Heart right ventricle (tissue), 16 donors: ENCODE measurements around the gene TMEM31. TPM values are rescaled to one million over a fixed set of nuclear protein-coding genes. Genes with fewer than 3 reads are reported as not detected.

Source experiments
- ATAC-seq, 8 donors: fragments of 200-7000 bp; cut with Tn5 transposase; one replicate each; pipeline ENCODE4 v1.9.1; 2020; ENCODE audit warnings: mild to moderate bottlenecking in 8 of 8, moderate library complexity in 8 of 8, moderate number of reproducible peaks in 1 of 8
- DNase-seq, 2 donors: peaks; one replicate each; pipeline ENCODE4 v3.0.0-alpha.2; 2020
- H3K27ac ChIP-seq, 10 donors: fragments of 200-600 bp; sonication (generic) in 2 of 10; one replicate each; pipeline versions ENCODE4 v1.5.0 to v1.8.0; 2020 to 2022; ENCODE audit warnings: mild to moderate bottlenecking in 3 of 10
- H3K27me3 ChIP-seq, 7 donors: fragments of 200-600 bp; one replicate each; pipeline ENCODE4 v1.8.0; 2021 to 2022; ENCODE audit warnings: mild to moderate bottlenecking in 2 of 7
- H3K36me3 ChIP-seq, 9 donors: fragments of 200-600 bp; sonication (generic) in 1 of 9; one replicate each; pipeline versions ENCODE4 v1.5.0 to v1.8.0; 2020 to 2022; ENCODE audit warnings: mild to moderate bottlenecking in 2 of 9
- H3K4me1 ChIP-seq, 9 donors: fragments of 200-600 bp; sonication (generic) in 1 of 9; one replicate each; pipeline versions ENCODE4 v1.5.0 to v1.8.0; 2020 to 2022; ENCODE audit warnings: mild to moderate bottlenecking in 4 of 9
- H3K4me3 ChIP-seq, 10 donors: fragments of 200-600 bp; sonication (generic) in 2 of 10; one replicate each; pipeline versions ENCODE4 v1.5.0 to v1.8.0; 2020 to 2022; ENCODE audit warnings: mild to moderate bottlenecking in 7 of 10, moderate library complexity in 2 of 10
- H3K9me3 ChIP-seq, 11 donors: fragments of 200-600 bp in 10 of 11; sonication (generic) in 2 of 11; one replicate each; pipeline versions ENCODE4 v1.5.0 to v1.8.0; 2013 to 2022; ENCODE audit warnings: mild to moderate bottlenecking in 2 of 11, control low read depth in 1 of 11, moderate library complexity in 1 of 11
- WGBS, 2 donors: extraction: QIAGEN DNeasy Blood & Tissue Kit; methylation state at CpG; one replicate each; pipeline ENCODE4 v1.1.7; 2013; ENCODE audit warnings: inconsistent platforms in 1 of 2; 5-methylcytosine and 5-hydroxymethylcytosine counted together
- intact Hi-C, 10 donors: fragments of 100-400 bp; cut with DNase I; formaldehyde crosslinking; loops; one replicate each; pipeline versions ENCODE4 v1.11.1 to v1.14.2; 2022
- polyA plus RNA-seq, 2 donors: library from polyadenylated mRNA; stranded (reverse); fragments of 200-250 nt; gene quantifications; one replicate each; pipeline ENCODE4 v1.2.3, GENCODE V29; 2013
- total RNA-seq, 10 donors: library from RNA; stranded (reverse); fragmentation: NEBNext Ultra II Directional in 3 of 10; extraction: Animal tissue kit (Norgen Biotek cat#: 25700) in 3 of 10; gene quantifications; one replicate each; pipeline versions ENCODE4 v1.2.1 to v1.2.4, GENCODE V29; 2021 to 2023
- TF ChIP-seq, protein P1 (sequence below), 9 donors: fragments of 200-600 bp; sonication (generic) in 2 of 9; IDR thresholded peaks; one replicate each; pipeline versions ENCODE4 v1.5.0 to v1.8.0; 2021 to 2022; ENCODE audit warnings: antibody characterized with exemption in 9 of 9, mild to moderate bottlenecking in 5 of 9, moderate library complexity in 1 of 9
- donor health status: Arrhythmogenic right ventricular cardiomyopathy.
- donor health status: ischemic (EF 13 %, LVEDD 7.1; RV severe dilation, severe dysfunction).
- donor health status: healthy with polysubstance abuse.
- donor health status: DM: no; HTN: yes; CAD: no.
- donor health status: DM: no; HTN: no; CAD: no.
- donor health status: ischemic (EF 25% LVEDD 6.9; RV normal size, moderate dysfunction).
- donor health status: ischemic (EF 25% LVEDD 5.7; RV mildly dilated, moderate dysfunction).
- donor health status: healthy.
- donor health status: DM: yes; HTN: yes; CAD: no.
- donor health status: Ischemic cardiomyopathy.
- donor health status: ischemic (EF 35%, LVEDD 5.7; RV mildly dilated, moderate dysfunction).
- donor health status: nonischemic (EF 11% LVEDD 7.7; RV severe dilation, severe dysfunction).
- donor health status: DM: yes; HTN: yes; CAD: no.
- donor health status: PGD.
- donor health status: ischemic (EF 29% LVEDD 5.4; RV normal size, mild dysfunction).
- donor health status: nonischemic (EF 23%, LVEDD 6.1; RV moderate dilation, normal function).

Gene TMEM31
- total and polyA plus RNA-seq, 12 donors: 0.07 to 0.42 TPM; not detected in 10

DNA sequence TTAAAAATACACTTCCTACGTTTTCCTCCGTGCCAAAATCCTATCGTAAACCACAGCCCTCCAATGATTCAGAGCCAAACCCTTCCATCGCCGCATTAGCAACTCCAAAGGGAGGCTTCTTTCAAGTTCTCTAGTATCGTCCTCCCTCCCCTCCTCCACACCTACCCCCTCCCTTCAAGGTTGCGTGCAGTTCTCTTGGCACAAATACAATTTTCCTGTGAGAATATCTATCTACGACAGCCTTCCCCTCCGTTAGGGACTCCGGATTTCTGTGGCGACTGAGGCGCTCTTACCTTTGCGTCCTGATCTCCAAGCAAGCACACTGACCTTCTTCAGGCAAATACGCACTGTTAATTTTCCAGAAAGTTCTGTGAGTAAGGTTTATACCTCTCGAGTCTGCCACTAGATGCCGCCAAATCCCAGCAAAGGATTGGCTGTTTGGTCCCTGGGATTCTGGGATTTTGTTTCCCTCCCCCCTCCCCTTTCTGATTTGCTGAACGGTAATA is 23.0 kb upstream of the TMEM31 start:
- WGBS, 2 donors: 0% methylated on average over 15 to 17 of the region's 17 CpGs
- DNase-seq: peak; percentile 28 to 82
- H3K36me3 ChIP-seq: peaks cover 0 to 34% (median 0%) of the 10 kb centered on the region in 9 donors

DNA sequence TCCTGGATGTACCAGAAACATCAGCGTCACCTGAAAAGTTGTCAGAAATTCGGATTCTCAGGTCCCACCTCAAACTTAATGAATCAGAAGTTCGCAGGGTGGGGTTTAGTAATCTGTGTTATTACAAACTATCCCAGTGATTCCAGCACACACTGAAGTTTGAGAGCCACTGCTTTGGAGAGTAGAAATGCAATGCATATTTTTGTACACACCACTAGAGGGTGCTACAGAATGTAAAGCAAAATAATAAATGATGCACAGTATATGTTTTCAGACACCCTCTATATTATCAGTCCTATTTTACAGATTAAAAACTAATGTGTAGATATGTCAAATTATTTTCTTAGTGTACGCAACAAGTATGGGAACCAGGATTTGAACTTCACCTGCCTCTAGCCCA is 21.8 kb upstream of the TMEM31 start:
- ATAC-seq (no peak), DNase-seq (no peak)
- H3K27me3 ChIP-seq: peaks cover 0 to 31% (median 0%) of the 10 kb centered on the region in 7 donors
- TF ChIP-seq, protein P1, sequence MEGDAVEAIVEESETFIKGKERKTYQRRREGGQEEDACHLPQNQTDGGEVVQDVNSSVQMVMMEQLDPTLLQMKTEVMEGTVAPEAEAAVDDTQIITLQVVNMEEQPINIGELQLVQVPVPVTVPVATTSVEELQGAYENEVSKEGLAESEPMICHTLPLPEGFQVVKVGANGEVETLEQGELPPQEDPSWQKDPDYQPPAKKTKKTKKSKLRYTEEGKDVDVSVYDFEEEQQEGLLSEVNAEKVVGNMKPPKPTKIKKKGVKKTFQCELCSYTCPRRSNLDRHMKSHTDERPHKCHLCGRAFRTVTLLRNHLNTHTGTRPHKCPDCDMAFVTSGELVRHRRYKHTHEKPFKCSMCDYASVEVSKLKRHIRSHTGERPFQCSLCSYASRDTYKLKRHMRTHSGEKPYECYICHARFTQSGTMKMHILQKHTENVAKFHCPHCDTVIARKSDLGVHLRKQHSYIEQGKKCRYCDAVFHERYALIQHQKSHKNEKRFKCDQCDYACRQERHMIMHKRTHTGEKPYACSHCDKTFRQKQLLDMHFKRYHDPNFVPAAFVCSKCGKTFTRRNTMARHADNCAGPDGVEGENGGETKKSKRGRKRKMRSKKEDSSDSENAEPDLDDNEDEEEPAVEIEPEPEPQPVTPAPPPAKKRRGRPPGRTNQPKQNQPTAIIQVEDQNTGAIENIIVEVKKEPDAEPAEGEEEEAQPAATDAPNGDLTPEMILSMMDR (IDR thresholded peaks at IDR 0.05): peak; percentile 46 to 77 (median 64)
- H3K4me3 ChIP-seq: no peak overlapping the region
- H3K27ac ChIP-seq: peak overlapping the region in 3 of 10 donors; percentile 94 to 99 (median 98)
- H3K4me1 ChIP-seq: peaks cover 0 to 27% (median 10%) of the 10 kb centered on the region in 9 donors
- intact Hi-C loops: loop anchor here in 5 of 10 donors (2.0 to 10.0 kb wide), 8 partner anchors 54 to 468 kb away; partner anchors contain the start of genes TCEAL1 (in 2 of the 5) and SLC25A53 (in 1 of the 5)
- peaks cover 0 to 6% (median 0%) of the 10 kb centered on the region in 11 donors for H3K9me3 ChIP-seq
- H3K36me3 ChIP-seq: peaks cover 0 to 22% (median 0%) of the 10 kb centered on the region in 9 donors
- WGBS, 2 donors: 33 to 35% methylated on average over 4 of the region's 4 CpGs

More for the DNA sequence above, 23.0 kb upstream of the TMEM31 start:
- intact Hi-C loops: loop anchor here in 5 of 10 donors (2.0 to 10.0 kb wide), 8 partner anchors 53 to 470 kb away; partner anchors contain the start of genes TCEAL1 (in 2 of the 5) and SLC25A53 (in 1 of the 5)
- Histone ChIP-seq H3K4me1 (peaks cover 0 to 33% (median 14%) of the 10 kb centered on the region in 9 donors), H3K4me3 (peak overlapping the region; percentile 44 to 77 (median 65)), H3K27me3 (peaks cover 0 to 31% (median 0%) of the 10 kb centered on the region in 7 donors), H3K9me3 (peaks cover 0 to 6% (median 0%) of the 10 kb centered on the region in 11 donors), H3K27ac (peak overlapping the region; percentile 76 to 99 (median 95))
- TF ChIP-seq, protein P1 (IDR thresholded peaks at IDR 0.05): peak in 8 of 9 donors; percentile 51 to 73 (median 62)
- peak; percentile 12 to 37 (median 28) for ATAC-seq

DNA sequence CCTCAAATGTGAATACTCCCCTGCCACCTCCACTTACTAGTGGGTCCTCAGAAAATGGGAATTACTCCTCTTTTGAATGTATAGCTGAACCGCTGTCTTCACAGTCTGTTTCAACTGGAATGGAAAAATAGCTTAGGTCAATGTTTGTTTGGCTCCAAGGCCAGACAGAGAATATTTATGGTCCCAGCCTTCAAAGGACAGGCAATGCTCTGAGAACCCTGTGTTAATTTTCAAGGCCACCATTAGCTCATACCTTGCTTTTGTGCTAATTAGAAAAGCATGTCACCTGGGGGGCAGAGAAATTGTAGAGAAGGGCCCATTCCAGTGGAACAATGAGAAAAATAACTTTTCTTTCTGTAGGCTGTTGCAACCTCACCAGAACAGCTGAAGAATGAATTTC is 19.6 kb upstream of the TMEM31 start:
- Histone ChIP-seq H3K36me3 (peaks cover 0 to 10% (median 0%) of the 10 kb centered on the region in 9 donors), H3K9me3 (peaks cover 0 to 6% (median 0%) of the 10 kb centered on the region in 11 donors), H3K4me1 (peaks cover 0 to 11% (median 0%) of the 10 kb centered on the region in 9 donors), H3K4me3 (no peak overlapping the region), H3K27ac (no peak overlapping the region), H3K27me3 (peaks cover 0 to 29% (median 0%) of the 10 kb centered on the region in 7 donors)
- 90 to 100% methylated on average over 1 of the region's 1 CpG for WGBS, 2 donors
- ATAC-seq (no peak), DNase-seq (no peak)
- intact Hi-C loops: loop anchor here in 4 of 10 donors (2.0 to 10.0 kb wide), 5 partner anchors 81 to 156 kb away; partner anchors contain the start of gene PLP1 (in 1 of the 4)
- TF ChIP-seq, protein P1 (IDR thresholded peaks at IDR 0.05): no peak

DNA sequence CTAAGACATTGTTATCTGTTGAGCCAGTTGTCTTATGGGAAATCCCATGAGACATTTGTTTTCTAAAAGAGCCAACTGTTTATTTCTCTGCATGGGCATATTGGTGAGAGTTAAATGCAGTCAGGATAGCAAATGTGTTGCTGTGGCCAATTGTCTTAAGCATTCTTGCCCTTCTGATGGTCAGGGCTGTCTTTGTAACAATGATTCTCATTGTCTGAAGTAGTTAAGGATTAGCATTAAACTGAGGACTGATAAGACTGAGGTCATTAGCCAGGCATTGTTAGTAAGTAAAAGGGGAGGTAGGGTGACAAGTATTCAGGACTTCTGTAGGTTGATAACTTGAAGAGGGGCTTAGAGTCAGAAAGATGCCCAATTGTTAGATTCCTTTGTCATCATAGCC is 13.0 kb upstream of the TMEM31 start:
- TF ChIP-seq, protein P1 (IDR thresholded peaks at IDR 0.05): no peak

More for the DNA sequence above, 13.0 kb upstream of the TMEM31 start:
- peaks cover 0 to 15% (median 0%) of the 10 kb centered on the region in 7 donors for H3K27me3 ChIP-seq
- H3K4me3 ChIP-seq: no peak overlapping the region
- no peak overlapping the region for H3K27ac ChIP-seq
- no peaks in the 10 kb centered on the region for H3K9me3 ChIP-seq
- ATAC-seq: no peak
- no peak for DNase-seq
- intact Hi-C loops: loop anchor here in 3 of 10 donors (10.0 kb wide), 3 partner anchors 77 to 163 kb away; partner anchors contain the start of gene PLP1 (in 1 of the 3)
- no peaks in the 10 kb centered on the region for H3K36me3 ChIP-seq
- no peaks in the 10 kb centered on the region for H3K4me1 ChIP-seq
